ENCODE measurements around the gene NEK5.

DNA sequence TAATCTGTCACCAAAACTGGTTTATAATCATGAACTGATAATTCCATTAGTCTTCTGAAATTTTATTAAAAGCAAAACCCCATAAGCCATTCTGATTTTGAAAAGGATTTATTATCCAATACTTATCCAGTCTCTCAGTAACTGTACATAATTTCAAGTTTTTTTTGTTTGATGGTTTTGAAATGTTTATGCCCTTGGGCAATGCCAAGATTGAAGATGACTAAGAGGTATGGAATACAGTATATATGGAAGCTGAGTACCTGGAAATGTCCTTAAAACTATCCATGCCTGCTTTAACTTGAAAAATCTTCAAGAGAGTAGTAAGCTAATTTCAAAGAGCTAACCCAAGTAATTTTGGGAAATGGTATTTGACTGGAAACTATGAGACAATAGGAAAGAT, 1.8 kb upstream of the NEK5 start:
- TF ChIP-seq, protein P1, sequence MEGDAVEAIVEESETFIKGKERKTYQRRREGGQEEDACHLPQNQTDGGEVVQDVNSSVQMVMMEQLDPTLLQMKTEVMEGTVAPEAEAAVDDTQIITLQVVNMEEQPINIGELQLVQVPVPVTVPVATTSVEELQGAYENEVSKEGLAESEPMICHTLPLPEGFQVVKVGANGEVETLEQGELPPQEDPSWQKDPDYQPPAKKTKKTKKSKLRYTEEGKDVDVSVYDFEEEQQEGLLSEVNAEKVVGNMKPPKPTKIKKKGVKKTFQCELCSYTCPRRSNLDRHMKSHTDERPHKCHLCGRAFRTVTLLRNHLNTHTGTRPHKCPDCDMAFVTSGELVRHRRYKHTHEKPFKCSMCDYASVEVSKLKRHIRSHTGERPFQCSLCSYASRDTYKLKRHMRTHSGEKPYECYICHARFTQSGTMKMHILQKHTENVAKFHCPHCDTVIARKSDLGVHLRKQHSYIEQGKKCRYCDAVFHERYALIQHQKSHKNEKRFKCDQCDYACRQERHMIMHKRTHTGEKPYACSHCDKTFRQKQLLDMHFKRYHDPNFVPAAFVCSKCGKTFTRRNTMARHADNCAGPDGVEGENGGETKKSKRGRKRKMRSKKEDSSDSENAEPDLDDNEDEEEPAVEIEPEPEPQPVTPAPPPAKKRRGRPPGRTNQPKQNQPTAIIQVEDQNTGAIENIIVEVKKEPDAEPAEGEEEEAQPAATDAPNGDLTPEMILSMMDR (IDR thresholded peaks at IDR 0.05) = no peak
- no peak for TF ChIP-seq EZH2phosphoT487 (IDR thresholded peaks at IDR 0.05)
